SU-DHL-6 (cell line): ENCODE results near the gene NEK6.
A peak's percentile ranks its signal among the peaks of the same experiment; 100 is the strongest.

Source experiments
- H2AFZ ChIP-seq: fragments of 200-600 bp; sonication (generic); 2 replicates; pipeline ENCODE4 v1.6.1; 2014; ENCODE audit warnings: low read depth, mild to moderate bottlenecking, moderate library complexity, mixed read lengths, antibody characterized with exemption, low read length; ENCODE audit not compliant: severe bottlenecking
- H3F3A ChIP-seq: fragments of 200-600 bp; shearing (Covaris generic); 2 replicates; pipeline ENCODE4 v1.6.0; 2016; ENCODE audit warnings: antibody characterized with exemption, mild to moderate bottlenecking; ENCODE audit not compliant: insufficient read depth
- H3K27ac ChIP-seq: fragments of 200-600 bp; sonication (generic); 2 replicates; pipeline ENCODE4 v1.5.1; 2016; ENCODE audit warnings: low read depth, mild to moderate bottlenecking, low read length, moderate library complexity, mixed read lengths
- H3K27me3 ChIP-seq: fragments of 200-600 bp; sonication (generic), shearing (Covaris generic); 2 replicates; pipeline ENCODE4 v1.6.0; 2014; ENCODE audit warnings: mild to moderate bottlenecking, low read length
- H3K36me3 ChIP-seq: fragments of 200-600 bp; sonication (generic); 2 replicates; pipeline ENCODE4 v1.6.1; 2014; ENCODE audit warnings: mild to moderate bottlenecking, low read length, mixed read lengths
- H3K4me2 ChIP-seq: fragments of 300-600, 200-600 bp; shearing (Covaris generic), sonication (generic); 2 replicates; pipeline ENCODE4 v1.6.0; 2014; ENCODE audit warnings: low read length, low read depth, mild to moderate bottlenecking; ENCODE audit not compliant: poor library complexity, severe bottlenecking
- H3K4me3 ChIP-seq: fragments of 200-600 bp; sonication (generic); 2 replicates; pipeline ENCODE4 v1.5.1; 2014; ENCODE audit warnings: antibody characterized with exemption, low read length, mild to moderate bottlenecking, mixed read lengths; ENCODE audit not compliant: insufficient read depth, poor library complexity, severe bottlenecking
- H3K79me2 ChIP-seq: fragments of 200-600 bp; sonication (generic); 2 replicates; pipeline ENCODE4 v1.6.1; 2014; ENCODE audit warnings: mild to moderate bottlenecking, low read length, moderate library complexity; ENCODE audit not compliant: insufficient read depth
- H3K9ac ChIP-seq: fragments of 200-600 bp; sonication (generic); 2 replicates; pipeline ENCODE4 v1.7.0; 2014; ENCODE audit warnings: mild to moderate bottlenecking, low read length
- H3K9me2 ChIP-seq: fragments of 200-600 bp; sonication (generic); replicated peaks from 2 replicates; pipeline ENCODE4 v1.6.1; 2014; ENCODE audit warnings: low read length; ENCODE audit not compliant: insufficient read depth
- H3K9me3 ChIP-seq: fragments of 200-600 bp; sonication (generic); 2 replicates; pipeline ENCODE4 v1.6.1; 2014; ENCODE audit warnings: low read length, mixed read lengths; ENCODE audit not compliant: insufficient read depth
- H4K20me1 ChIP-seq: fragments of 200-600 bp; sonication (generic); 2 replicates; pipeline ENCODE4 v1.6.1; 2014; ENCODE audit warnings: low read depth, mild to moderate bottlenecking, antibody characterized with exemption, low read length, moderate library complexity, mixed read lengths
- CTCF ChIP-seq: fragments of 200-600 bp; sonication (generic); IDR thresholded peaks from one replicate; pipeline ENCODE4 v1.5.1; 2017; ENCODE audit warnings: antibody characterized with exemption, mild to moderate bottlenecking, low read length, moderate library complexity; ENCODE audit not compliant: insufficient read depth, poor library complexity, severe bottlenecking
- EZH2phosphoT487 ChIP-seq: fragments of 200-600 bp; sonication (generic), shearing (Covaris generic); conservative IDR thresholded peaks from 2 replicates; pipeline ENCODE4 v1.6.1; 2018; ENCODE audit warnings: mild to moderate bottlenecking, antibody characterized with exemption, low read length, moderate library complexity, mixed read lengths

Gene NEK6

GRCh38 chr9:124282442-124283227 is 24.9 kb downstream of the NEK6 start:
- peaks cover 14% of the 10 kb centered on the region; the same call in 1 of the 2 replicates for H4K20me1 ChIP-seq
- peak overlapping the region; percentile 46 for H3K27ac ChIP-seq
- no peaks in the 10 kb centered on the region for H3K9me2 ChIP-seq
- no peaks in the 10 kb centered on the region for H3K27me3 ChIP-seq
- peaks cover 99% of the 10 kb centered on the region for H3K79me2 ChIP-seq
- no peaks in the 10 kb centered on the region for H3K9me3 ChIP-seq
- H3K9ac ChIP-seq, result no peak overlapping the region
- H2AFZ ChIP-seq, result no peak overlapping the region
- no peaks in the 10 kb centered on the region; the same call in 1 of the 2 replicates for H3K36me3 ChIP-seq
- no peak for TF ChIP-seq EZH2phosphoT487
- TF ChIP-seq CTCF, result no peak
- H3K4me2 ChIP-seq, result peak overlapping the region; percentile 1
- H3K4me3 ChIP-seq, result no peak overlapping the region
- H3F3A ChIP-seq, result peaks cover 29% of the 10 kb centered on the region

GRCh38 chr9:124283228-124283814 is 25.6 kb downstream of the NEK6 start:
- Histone ChIP-seq H3K27me3 (no peaks in the 10 kb centered on the region), H2AFZ (no peak overlapping the region), H4K20me1 (0 out of 2 replicates have a peak, but pooled peaks cover 10% of the 10 kb centered on the region), H3K79me2 (peaks cover 99% of the 10 kb centered on the region), H3K4me3 (no peak overlapping the region), H3K9me3 (no peaks in the 10 kb centered on the region), H3K9me2 (no peaks in the 10 kb centered on the region), H3K9ac (no peak overlapping the region), H3F3A (peaks cover 33% of the 10 kb centered on the region), H3K27ac (peak overlapping the region; percentile 46), H3K36me3 (no peaks in the 10 kb centered on the region; the same call in 1 of the 2 replicates), H3K4me2 (no peak overlapping the region)
- TF ChIP-seq EZH2phosphoT487 (no peak), CTCF (no peak)

GRCh38 chr9:124284237-124284831 is 26.6 kb downstream of the NEK6 start:
- no peaks in the 10 kb centered on the region for H3K27me3 ChIP-seq
- peak overlapping the region; percentile 6 for H3K4me3 ChIP-seq
- no peaks in the 10 kb centered on the region; the same call in 1 of the 2 replicates for H3K36me3 ChIP-seq
- H3K9ac ChIP-seq, result peak overlapping the region; percentile 61
- peaks cover 3% of the 10 kb centered on the region; the same call in 1 of the 2 replicates for H4K20me1 ChIP-seq
- peak overlapping the region; percentile 98 for H3K27ac ChIP-seq
- no peaks in the 10 kb centered on the region for H3K9me3 ChIP-seq
- no peak overlapping the region for H2AFZ ChIP-seq
- H3F3A ChIP-seq, result peaks cover 35% of the 10 kb centered on the region
- H3K4me2 ChIP-seq, result peak overlapping the region; percentile 69
- H3K9me2 ChIP-seq, result no peaks in the 10 kb centered on the region
- TF ChIP-seq EZH2phosphoT487 (no peak), CTCF (no peak)
- peaks cover 99% of the 10 kb centered on the region for H3K79me2 ChIP-seq
